Suppressor macrophage treated with lipopolysaccharide for 4 hours (primary cell): ENCODE data around the gene RPL27.

ENCODE experiments used
- DNase-seq: peaks from one replicate; pipeline ENCODE4 v3.0.0-alpha.2; 2020

RPL27 gene

DNA sequence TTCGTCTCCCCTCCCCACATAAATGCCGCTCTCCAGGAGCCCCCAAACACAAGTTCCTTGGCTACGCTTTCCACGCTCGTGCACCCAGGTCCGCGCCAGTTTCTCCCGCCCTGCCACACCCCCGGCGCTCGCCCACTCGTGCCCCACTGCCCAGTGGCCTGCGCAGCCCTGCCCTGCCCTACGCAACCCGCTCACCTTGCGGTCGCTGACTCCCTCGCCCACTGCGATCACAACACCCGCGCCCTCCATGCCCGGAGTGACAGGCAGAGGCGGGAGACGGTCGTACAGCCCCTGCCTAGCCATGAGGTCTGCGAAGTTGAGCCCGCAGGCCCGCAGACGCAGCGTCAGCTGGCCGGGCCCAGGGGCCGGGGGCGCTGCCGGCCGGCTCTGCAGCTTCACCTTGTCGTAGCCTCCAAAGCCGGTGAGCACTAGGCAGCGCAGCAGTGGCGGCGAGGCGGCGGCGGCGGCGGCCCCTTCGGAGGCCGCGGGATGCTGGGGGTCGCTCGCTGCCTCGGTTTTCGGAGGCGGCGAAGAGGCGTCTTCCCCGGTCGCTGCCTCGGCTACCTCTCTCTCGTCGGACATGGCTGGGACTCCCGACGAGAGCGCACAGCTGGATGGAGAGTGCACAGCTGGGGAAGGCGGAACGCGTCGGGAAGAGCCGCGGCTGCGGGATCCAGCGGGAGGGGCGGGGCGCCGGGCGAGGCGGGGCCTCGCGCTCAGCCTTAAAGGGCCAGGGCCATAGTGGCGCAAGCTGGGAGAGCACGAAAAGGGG lies 23.7 kb downstream of the RPL27 start, which contains the start of gene VAT1:
Gene VAT1 (minus strand): TSS at position 645 of the 772 bp plus-strand sequence. CDS start 63 bp downstream, at position 582.
- peak; percentile 87 for DNase-seq

DNA sequence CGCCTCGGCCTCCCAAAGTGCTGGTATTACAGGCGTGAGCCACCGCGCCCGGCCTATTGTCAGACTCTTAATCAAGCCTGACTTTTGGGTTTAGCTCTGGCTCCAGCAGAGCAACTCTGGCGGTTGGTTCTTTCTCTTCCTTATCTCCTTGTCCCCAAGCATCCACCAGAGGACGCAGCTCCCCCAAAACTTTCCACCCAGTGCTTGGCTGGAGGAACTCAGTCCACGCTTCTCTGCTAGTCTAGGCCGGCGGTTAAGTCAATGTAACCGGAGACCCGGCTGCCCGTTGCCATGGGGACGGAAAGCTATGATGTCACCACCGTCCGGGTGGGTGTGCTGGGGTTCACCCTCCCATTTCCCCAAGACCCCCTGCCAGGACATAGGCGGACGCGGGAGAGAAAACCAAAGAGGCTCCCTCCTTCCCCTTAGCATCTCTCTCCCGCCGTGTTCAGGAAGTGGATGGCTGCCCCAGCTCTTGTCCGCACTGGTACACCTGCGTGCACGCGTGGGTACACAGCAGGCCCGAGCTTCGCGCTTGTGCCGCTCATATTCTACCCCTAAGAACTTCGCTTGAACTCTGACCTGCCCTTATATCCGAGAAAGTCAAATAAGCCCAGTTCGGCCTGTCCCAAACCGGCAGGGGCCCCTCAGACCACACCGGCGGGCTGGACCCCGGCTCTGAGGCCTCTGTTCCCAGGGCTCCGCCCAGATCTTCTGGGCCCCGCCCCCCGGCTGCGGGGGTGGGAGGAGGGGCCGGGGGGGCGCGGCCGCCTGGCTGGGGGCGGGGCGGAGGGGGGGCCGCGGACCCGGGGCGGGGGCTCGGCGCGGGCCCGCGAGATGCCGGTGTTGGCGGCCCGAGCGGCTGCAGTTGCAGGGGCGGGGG lies 26.4 kb downstream of the RPL27 start, which contains the start of gene RND2:
Gene RND2 (plus strand): TSS at position 825 of the 883 bp plus-strand sequence. CDS start 117 bp downstream, outside the sequence.
- DNase-seq: peak; percentile 85

DNA sequence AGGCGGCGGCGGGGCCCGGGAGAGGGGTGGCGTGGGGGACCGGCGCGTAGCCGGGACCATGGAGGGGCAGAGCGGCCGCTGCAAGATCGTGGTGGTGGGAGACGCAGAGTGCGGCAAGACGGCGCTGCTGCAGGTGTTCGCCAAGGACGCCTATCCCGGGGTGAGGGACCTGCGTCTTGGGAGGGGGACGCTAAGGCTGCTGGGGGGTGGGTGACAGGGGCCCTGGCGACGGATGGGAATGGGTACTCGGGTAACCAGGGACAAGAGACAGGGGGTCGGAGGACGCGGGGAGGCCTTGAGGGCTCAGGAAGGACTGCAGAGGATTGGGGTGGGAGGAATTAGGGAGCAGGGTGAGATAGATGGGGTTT lies 27.1 kb downstream of the RPL27 start:
- no peak for DNase-seq

DNA sequence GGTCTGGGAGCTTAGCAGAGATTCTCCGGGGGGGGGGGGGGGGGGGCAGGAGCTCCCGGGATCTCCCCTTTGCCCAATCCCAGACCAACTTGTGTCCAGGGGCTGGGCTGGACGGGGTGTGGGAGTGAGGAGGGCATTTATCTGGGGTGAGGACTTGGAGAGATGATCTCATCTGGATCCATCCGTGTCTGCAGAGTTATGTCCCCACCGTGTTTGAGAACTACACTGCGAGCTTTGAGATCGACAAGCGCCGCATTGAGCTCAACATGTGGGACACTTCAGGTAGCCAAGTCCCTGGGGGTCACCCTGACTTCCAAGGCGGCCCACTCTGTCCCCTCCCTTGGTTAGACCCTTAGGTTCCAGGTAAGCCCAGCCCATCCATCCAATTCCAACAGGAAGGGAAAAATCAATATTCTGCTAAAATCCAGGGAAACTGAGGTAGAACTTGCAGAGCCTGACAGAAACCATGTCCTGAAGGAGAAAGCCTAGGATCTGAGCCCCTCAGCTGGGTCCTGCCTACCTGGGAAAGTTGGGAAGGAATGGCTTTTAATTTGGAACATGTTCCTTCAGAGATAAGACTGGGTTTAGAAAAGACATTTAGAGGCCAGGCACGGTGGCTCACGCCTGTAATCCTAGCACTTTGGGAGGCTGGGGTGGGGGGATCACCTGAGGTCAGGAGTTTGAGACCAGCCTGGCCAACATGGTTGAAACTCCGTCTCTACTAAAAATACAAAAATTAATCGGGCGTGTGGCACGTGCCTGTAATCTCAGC lies 27.7 kb downstream of the RPL27 start:
- no peak for DNase-seq

DNA sequence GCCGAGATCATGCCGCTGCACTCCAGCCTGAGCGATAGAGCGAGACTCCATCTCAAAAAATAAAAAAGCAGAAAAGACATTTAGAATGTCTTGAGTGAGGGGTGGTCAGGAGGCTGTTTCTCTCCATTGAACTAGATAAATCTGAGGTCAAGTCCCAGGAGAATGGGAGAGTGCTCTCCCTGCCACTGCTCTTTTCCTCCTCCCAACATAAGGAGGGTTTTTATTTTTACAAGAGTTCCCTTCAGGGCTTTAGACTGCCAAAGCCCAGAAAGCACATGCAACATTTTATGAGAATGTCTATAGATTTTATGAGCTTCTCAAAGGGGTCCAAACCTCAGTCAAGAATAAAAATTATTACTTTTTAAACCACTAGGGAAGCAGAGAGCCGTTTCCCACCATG lies 28.4 kb downstream of the RPL27 start:
- DNase-seq: no peak

DNA sequence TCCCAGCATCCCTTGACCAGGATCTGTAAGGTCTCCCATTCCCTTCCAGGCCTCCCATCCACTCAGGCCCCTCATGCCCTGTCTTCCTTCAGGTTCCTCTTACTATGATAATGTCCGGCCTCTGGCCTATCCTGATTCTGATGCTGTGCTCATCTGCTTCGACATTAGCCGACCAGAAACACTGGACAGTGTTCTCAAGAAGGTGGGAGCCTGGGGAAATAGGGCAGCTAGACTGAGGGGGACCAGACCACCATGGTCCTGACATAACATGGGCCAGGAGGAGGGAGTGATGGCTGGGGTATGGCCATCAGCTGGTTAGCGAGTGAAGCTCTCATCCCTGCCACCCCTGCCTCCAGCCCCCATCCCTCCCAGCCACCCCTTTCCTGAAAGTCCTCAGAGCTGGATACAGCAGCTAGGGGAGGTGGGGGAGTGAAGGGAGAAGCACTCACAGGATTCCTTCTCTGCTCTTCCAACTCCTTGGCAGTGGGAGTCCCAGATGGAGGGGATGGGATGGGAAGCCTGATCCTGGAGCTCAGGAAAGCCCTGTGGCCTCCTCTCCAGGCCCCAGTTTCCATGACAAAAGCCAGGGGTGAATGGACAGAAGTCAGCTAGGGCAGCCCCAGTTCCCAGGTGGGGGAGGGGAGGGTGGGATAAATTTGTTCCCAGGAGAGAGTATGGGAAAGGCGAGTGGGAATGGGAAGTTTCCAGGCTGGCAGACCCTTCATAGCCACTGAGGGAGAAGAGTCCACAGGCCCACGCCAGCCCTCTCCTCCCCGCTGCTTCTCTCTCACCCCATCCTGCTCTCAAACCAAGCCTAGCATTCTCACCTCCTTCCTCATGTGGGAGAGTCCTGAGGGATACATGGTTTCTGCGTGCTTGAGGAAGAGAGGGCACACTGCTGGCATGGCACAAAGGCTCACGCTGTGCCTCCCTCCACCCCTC lies 29.1 kb downstream of the RPL27 start:
- DNase-seq: no peak

DNA sequence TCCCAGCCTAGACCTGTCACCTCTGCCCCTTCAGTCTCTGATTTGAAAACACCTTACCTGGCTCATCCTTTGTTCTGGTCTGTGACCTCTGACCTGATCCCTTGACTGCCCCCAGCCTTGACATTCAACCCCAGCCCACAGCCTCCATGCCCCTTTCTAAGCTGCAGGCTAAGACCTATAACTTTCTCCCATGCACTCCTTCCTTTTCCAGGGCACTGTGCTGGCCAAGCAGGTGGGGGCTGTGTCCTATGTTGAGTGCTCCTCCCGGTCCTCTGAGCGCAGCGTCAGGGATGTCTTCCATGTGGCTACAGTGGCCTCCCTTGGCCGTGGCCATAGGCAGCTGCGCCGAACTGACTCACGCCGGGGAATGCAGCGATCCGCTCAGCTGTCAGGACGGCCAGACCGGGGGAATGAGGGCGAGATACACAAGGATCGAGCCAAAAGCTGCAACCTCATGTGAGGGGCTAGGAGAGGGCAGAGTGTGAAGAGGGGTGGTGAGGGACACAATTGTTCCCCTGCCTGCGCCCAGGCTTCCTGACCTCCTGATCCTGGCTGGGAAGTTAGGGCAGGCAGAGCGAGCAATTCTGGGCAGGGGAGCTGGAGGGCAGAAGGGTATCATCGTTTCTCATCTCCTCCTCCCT lies 30.1 kb downstream of the RPL27 start:
- no peak for DNase-seq

DNA sequence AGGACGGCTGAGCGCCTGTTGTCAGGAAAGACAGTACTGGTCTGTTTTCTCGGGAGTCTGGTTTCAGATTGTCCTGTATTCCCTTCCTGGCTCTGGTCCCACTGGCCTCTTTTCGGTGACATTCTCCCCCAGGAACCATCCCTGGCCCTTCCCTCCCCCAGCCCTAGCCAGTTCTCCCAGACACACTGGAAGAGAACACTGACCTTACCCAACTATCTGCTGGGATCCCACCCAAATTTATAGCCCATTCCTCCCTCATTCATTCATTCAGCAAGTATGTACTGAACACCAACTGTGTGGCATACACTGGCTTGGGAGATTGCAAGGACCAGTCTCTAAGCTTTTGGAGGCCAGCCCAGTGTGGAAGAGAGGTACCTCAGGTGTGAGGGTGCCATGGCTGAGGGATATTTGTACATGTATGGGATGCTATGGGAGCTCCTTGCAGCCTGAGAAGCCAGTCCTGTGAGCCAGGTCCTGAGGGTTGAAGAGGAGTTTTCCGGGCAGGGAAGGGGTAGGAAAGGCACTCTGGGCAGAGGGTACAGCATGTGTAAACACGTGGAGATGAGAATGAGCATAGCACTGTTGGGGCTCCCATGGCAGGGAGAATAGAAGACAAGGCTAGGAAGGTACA lies 32.0 kb downstream of the RPL27 start:
- no peak for DNase-seq

DNA sequence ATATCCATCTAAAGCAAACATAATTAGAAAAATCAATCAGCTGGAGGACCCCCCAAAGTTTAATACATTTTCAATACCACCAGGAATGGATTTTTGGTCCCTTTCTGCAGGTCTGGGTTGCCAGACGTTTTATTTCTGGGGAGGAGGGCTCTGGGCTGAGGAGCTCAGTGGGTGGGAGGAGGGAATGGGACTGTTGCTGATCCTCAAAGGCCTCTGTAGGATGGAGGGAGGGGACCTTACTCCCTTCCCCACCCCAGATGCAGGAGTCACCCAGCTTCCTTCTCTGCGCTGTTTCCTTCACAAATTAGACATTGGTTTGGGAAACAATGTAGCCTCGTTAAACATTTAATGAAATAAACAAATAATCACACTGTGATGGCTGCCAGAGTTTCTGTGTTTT lies 33.4 kb downstream of the RPL27 start:
- no peak for DNase-seq

DNA sequence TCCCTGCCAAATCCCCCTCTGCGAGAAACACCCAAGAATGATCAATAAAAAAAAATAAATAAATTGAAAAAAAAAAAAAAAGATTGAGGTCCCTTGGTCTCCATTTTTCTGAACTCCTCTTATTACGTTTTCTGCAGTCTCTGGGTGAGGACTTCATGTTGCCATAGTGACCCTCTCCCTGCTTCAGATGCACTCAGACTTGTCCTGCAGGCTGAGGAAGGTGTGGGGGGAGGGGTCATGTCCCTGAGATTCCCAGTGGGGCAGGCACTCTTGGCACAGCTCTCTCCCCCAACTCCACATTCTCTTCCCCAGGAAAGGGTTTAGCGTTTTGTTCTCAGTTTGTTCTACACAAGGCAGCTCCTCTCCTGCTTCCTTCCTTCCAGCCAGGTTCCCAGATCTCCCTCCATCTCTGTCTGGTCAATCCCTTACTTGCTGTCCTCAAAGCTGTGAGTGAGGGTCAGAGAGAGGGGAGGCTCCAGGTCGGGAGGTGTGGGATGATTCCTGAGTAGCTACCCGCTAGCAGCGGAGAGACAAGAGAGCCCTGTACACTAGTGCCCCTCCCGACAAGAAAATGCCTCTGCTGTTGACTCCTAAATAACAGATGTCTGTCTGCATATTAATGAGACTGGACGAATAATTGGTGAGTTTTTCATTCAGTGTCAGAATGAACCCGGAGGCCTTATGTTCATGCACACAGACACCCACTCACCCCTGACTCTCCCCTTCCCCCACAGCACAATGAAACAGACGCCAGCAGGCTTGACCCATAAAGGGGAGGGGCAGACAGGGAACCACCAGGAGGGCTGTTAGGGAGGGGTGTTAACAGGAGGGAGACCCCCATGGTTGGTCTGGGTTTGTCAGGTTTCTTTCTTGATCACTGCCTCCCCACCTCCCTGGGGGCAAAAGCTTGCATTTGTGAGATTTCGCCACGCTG lies 36.0 kb downstream of the RPL27 start:
- no peak for DNase-seq

DNA sequence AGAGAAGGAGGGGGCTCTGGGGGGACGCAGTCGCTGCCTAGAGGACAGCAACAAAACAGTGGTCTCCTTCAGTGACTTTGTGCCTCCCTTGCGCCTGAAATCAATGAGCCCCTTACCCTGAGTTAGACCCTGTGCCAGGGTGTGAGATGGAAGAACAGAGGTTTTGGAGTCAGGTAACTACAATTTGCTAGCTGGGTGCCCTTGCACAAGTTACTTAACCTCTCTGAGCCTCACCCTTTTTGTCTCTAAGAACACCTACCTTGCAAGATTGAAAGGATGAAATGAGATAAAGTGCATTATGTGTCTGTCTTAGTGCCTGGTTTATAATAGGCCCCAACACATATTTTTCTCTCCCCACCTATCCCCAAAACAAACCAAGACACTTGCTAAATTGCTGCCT lies 36.7 kb downstream of the RPL27 start:
- DNase-seq: no peak

DNA sequence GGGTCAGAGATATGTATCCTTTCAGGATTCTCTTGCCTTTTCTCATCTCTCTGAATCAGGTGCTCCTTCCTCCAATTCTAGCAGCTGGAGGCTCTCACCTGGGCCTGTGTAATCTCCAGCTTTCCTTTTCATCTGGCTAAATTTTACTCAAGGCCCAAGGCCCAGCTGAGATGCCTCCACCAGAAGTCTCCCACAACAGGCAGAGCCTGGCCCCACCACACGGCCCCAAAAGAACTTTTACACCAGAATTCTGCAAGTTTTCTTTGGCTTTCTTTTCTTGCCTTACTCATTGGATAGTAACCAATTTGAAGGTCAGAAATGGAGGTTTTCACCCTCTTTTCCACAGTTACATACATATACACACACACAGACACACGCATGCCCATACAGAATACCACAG lies 41.4 kb downstream of the RPL27 start:
- DNase-seq: no peak

DNA sequence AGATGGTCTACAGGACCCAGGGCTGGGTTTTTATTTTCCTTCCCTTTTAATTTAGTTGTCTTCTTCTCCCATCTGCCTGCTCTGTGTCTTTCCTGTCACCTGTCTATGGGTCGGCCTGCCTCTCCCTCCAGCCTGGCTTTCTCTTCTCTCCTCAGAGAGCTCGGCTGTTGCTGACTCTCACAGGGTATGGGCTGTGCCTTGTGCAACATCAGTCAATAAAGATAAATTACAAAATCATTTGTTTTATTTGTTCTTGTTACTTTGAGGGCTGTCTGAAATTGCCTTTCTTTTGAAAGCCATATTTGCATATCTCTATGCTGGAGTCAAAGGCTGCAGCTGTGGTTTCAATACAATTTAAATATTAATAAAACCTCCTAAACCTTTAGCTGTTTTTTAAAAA lies 42.4 kb downstream of the RPL27 start:
- DNase-seq: no peak

DNA sequence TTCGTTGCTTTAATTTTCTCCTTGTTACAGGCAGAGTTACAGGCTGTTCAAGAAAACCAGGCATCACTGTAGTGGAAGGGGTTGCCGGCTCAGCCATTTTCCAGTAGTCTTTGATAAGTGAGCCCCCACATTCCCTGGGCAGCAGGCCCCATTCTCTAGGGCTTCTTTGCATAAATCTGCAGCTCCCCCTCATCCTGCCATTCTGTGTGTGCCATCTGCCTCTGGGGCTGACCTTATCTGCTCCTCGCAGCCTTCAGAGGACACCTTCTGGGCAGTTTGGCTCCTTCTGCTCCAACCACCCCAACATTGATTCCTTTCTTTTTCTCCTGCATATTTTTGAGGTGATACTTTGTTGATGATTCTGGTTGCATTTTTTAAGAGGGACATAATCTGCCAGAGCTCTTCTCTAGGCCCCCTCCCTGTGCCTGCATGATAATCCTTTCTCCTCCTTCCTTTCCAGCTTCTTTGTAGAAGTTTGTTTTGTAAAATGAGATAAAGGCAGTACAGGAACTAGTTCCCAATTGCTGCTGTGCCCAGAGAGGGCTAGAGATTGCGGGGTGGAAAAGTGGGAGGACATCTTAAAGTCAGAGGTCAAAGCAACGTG lies 43.9 kb downstream of the RPL27 start:
- DNase-seq: no peak

DNA sequence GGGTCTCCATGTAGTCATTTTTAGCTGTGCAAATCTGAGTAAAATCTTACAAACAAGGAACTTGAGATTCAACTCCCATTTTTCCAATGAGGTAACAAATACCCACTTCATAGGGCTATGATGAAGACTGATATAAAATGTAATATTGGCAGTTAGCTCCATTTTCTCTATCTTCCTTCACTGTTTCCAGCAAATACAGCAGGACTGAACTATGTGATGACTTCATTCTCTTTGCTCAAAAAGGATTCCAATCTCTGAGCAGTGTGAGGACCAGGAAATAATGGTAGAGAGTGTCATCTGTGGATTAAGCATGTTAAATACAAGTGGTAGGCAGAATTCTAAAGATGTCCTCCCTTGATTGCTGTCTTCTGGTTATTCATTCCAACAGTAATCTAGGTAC lies 45.1 kb downstream of the RPL27 start:
- DNase-seq: no peak

DNA sequence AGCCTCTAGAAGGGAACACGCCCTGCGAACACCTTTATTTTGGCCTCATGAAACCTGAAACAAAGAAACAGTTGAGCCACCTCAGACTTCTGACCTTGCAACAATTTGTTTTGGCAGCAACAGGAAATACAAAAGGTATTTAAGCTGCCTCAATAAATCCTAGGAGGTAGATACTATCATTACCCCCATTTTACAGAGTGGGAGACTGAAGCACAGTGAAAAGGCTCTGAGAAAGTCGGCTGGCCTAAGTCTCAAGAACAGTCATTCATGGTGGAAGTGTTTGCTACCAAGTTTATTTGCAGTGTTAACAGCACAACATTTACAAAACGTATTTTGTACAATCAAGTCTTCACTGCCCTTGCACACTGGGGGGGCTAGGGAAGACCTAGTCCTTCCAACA lies 45.8 kb downstream of the RPL27 start:
- no peak for DNase-seq

DNA sequence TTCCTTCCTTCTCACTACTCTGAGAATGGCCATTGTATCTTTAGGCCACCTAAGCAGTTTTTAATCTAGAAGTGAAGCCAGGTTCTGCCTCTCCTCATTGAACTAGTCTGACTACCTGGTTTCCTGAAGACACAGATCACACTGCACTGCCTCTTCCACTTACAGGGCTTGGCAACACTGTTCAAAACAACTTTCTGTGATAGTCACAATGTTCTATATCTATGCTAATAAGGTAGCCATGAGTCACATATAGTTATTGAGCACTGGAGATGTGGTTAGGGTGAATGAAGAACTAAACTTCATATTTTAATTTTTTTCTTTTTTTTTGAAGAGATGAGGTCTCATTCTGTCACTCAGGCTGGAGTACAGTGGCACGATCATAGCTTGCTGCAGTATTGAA lies 53.8 kb downstream of the RPL27 start:
- DNase-seq: no peak
